ENCODE data around the gene EEF1AKMT4.
A peak's percentile ranks its signal among the peaks of the same experiment; 100 is the strongest.

DNA sequence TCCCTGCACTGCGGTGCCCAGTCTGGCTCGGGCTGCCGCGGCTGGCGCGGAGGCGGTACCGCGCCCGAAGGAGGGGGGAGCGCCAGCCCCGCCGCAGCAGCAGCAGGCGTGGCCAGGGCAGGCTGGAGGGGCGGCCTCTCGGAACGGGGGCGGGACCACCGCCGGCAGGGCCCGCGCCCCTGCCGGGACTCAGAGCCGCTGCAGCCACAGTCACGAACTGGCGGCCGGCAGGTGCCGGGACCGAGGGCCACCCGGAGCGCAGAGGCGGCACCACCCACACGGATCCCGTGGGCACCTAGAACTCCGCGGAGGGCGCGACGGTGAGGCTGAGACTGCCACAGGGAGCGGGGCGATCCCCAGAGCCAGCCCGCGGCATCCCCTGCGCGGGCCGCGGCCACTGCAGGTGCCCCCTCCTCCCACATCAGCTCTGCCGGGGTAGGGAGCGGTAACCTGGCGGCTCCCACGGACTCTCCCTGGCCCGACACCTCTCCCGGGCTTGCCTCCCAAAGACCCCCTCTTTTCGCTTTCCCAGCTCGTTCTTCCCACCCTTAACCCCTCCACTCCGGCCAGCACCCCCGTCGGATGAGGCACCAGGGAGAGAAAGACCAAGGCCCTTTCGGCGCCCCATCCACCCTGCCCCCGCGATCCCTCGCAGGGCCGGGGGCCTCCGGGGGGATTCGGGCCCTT is 19.9 kb upstream of the EEF1AKMT4 start, which contains the start of gene VWA5B2:
- TF ChIP-seq SRF (IDR thresholded peaks at IDR 0.05; ENCODE audit: low read depth, low read length) (no peak), HDAC6 (IDR thresholded peaks at IDR 0.05; ENCODE audit: low read depth, low read length) (no peak), CREB1 (IDR thresholded peaks at IDR 0.05) (no peak), GABPA (IDR thresholded peaks at IDR 0.05; ENCODE audit: borderline replicate concordance, insufficient read depth, low read length) (no peak; the same call in 1 of the 2 replicates), EZH2 (IDR thresholded peaks at IDR 0.05; ENCODE audit: low read depth, low read length, severe bottlenecking) (peak; percentile 62), SP1 (IDR thresholded peaks at IDR 0.05; ENCODE audit: low read depth, low read length) (no peak)
- TF ChIP-seq, protein P1, sequence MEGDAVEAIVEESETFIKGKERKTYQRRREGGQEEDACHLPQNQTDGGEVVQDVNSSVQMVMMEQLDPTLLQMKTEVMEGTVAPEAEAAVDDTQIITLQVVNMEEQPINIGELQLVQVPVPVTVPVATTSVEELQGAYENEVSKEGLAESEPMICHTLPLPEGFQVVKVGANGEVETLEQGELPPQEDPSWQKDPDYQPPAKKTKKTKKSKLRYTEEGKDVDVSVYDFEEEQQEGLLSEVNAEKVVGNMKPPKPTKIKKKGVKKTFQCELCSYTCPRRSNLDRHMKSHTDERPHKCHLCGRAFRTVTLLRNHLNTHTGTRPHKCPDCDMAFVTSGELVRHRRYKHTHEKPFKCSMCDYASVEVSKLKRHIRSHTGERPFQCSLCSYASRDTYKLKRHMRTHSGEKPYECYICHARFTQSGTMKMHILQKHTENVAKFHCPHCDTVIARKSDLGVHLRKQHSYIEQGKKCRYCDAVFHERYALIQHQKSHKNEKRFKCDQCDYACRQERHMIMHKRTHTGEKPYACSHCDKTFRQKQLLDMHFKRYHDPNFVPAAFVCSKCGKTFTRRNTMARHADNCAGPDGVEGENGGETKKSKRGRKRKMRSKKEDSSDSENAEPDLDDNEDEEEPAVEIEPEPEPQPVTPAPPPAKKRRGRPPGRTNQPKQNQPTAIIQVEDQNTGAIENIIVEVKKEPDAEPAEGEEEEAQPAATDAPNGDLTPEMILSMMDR (IDR thresholded peaks at IDR 0.05; ENCODE audit: control extremely low read depth in 1 of 3, insufficient read depth in 1 of 3, low read depth in 1 of 3, low read length in 3 of 3) = peak in 2 of 3 experiments; percentile 14 to 15; a peak in 1 of 4 replicates

Measured in H1 (cell line).